DMS153 treated with DMSO at 0.1 percent for 48 hours (cell line): ENCODE results near the gene HOXB1.
"Not testable (repeated sequence)": the region's sequence is repeated elsewhere in the genome, so short reads cannot be mapped to it uniquely, and the experiment has no call there.

Source experiments
- DNase-seq: peaks from one replicate; lab custom pipeline; 2025; ENCODE audit not compliant: unreplicated experiment; lab: John Stamatoyannopoulos, UW

The HOXB1 gene

GRCh38 chr17:48523010-48523409 lies 7.8 kb downstream of the HOXB1 start:
- no peak for DNase-seq

- peak; percentile 22 for DNase-seq
Observed at GRCh38 chr17:48522031-48522653, 8.7 kb downstream of the HOXB1 start.

GRCh38 chr17:48520631-48521079 lies 10.2 kb downstream of the HOXB1 start:
- DNase-seq = no peak

- DNase-seq = no peak
Observed at GRCh38 chr17:48519427-48519826, 11.4 kb downstream of the HOXB1 start.

- DNase-seq = no peak
Observed at GRCh38 chr17:48517478-48517877, 13.3 kb downstream of the HOXB1 start.

- DNase-seq = no peak
Observed at GRCh38 chr17:48515925-48516900, 14.6 kb downstream of the HOXB1 start.

GRCh38 chr17:48514477-48514876 lies 16.3 kb downstream of the HOXB1 start:
- DNase-seq = no peak

- no peak for DNase-seq
Observed at GRCh38 chr17:48513666-48514455, 16.9 kb downstream of the HOXB1 start.

GRCh38 chr17:48513097-48513496 lies 17.7 kb downstream of the HOXB1 start:
- no peak for DNase-seq

GRCh38 chr17:48510761-48511604 lies 19.8 kb downstream of the HOXB1 start:
- no peak for DNase-seq

GRCh38 chr17:48510381-48510760 lies 20.4 kb downstream of the HOXB1 start:
- no peak for DNase-seq

GRCh38 chr17:48509708-48510107 lies 21.1 kb downstream of the HOXB1 start:
- not testable (repeated sequence) for DNase-seq

GRCh38 chr17:48506246-48506645 lies 24.6 kb downstream of the HOXB1 start:
- no peak for DNase-seq

- peak; percentile 93 for DNase-seq
Observed at GRCh38 chr17:48505788-48506187, 25.0 kb downstream of the HOXB1 start.

GRCh38 chr17:48504953-48505352 lies 25.9 kb downstream of the HOXB1 start:
- DNase-seq = no peak

GRCh38 chr17:48503747-48504146 lies 27.1 kb downstream of the HOXB1 start:
- no peak for DNase-seq

- DNase-seq = no peak
Observed at GRCh38 chr17:48502901-48503300, 27.9 kb downstream of the HOXB1 start.

- no peak for DNase-seq
Observed at GRCh38 chr17:48502312-48502711, 28.5 kb downstream of the HOXB1 start.

GRCh38 chr17:48500435-48501426 lies 30.1 kb downstream of the HOXB1 start:
- DNase-seq = no peak
